ENCODE data around the gene ANKS4B. TPM values are rescaled to one million over a fixed set of nuclear protein-coding genes. Genes with fewer than 3 reads are reported as not detected.
"Not testable (repeated sequence)": the region's sequence is repeated elsewhere in the genome, so short reads cannot be mapped to it uniquely, and the experiment has no call there.

Gene ANKS4B
- total RNA-seq, 4 donors from 2014 or later = not detected

DNA sequence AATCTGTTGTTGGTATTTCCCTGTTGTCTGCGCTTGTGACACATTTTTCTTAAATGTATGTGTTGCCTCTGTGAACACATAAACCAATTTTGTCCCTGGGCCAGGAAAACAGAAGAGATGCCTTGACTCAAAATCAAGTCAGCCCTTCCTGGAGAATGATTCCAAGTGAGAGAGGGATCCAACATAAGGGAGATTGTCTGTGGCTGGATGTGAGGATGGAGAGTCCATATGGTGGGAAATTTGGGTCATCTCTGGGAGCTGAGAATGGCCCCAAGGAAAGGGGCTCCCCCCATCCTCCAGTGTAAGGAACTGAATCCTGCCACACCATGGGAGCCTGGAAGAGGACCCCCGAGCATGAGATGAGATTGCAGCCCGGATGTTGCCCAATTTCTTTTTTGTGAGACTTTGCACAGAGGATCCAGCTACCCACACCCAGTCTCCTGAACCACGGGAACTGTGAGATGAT lies 31.1 kb downstream of the ANKS4B start:
- peaks cover 0 to 10% (median 0%) of the 10 kb centered on the region in 3 donors for H3K4me1 ChIP-seq
- 72 to 82% methylated on average over 4 of the region's 4 CpGs for WGBS, 2 donors
- H3K9me3 ChIP-seq = no peaks in the 10 kb centered on the region
- DNase-seq = no peak
- intact Hi-C loops (cut with DNase I) = no loop called here
- no peaks in the 10 kb centered on the region for H3K36me3 ChIP-seq
- peaks cover 0 to 3% (median 0%) of the 10 kb centered on the region in 4 donors for H3K27me3 ChIP-seq
- no peak for TF ChIP-seq POLR2A (IDR thresholded peaks at IDR 0.05)
- TF ChIP-seq, protein P1, sequence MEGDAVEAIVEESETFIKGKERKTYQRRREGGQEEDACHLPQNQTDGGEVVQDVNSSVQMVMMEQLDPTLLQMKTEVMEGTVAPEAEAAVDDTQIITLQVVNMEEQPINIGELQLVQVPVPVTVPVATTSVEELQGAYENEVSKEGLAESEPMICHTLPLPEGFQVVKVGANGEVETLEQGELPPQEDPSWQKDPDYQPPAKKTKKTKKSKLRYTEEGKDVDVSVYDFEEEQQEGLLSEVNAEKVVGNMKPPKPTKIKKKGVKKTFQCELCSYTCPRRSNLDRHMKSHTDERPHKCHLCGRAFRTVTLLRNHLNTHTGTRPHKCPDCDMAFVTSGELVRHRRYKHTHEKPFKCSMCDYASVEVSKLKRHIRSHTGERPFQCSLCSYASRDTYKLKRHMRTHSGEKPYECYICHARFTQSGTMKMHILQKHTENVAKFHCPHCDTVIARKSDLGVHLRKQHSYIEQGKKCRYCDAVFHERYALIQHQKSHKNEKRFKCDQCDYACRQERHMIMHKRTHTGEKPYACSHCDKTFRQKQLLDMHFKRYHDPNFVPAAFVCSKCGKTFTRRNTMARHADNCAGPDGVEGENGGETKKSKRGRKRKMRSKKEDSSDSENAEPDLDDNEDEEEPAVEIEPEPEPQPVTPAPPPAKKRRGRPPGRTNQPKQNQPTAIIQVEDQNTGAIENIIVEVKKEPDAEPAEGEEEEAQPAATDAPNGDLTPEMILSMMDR (IDR thresholded peaks at IDR 0.05) = no peak
- peak overlapping the region in 2 of 4 donors; percentile 14 to 46 for H3K27ac ChIP-seq
- no peak overlapping the region for H3K4me3 ChIP-seq

DNA sequence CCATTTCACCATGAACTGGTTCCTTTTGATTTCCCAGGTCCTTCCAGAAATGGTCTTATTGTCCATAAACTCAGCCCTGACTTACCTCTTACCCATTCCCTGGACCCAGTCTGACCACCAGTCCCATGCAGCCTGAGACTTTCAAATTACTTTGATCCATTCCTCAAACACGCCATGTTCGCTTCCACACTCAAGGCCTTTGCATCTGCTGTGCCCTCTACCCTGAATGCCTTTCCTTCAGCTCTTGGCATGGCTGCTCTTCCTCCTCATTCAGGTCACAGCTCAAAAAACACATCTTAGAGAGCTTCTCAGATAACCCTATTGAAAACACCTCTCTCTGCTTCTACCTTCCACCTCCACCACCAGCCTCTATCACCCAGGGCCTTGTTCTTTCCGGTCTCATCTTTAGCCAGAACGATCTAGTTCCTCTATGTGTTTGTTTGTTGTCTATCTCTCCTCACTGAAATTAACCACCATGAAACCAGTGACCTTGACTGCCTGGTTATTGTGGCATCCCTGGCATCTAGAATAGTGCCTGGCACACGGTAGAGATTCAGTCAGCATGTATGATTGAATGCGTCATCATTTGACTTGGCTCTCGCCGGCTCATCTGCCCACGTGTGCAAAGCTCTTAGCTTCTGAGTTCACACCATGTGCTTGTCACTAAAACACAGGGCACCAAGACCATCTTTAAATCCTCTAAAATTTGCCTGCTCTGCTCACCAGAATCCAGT lies 31.8 kb downstream of the ANKS4B start:
- WGBS, 2 donors = 78 to 85% methylated on average over 7 to 9 of the region's 9 CpGs
- Histone ChIP-seq H3K27me3 (no peaks in the 10 kb centered on the region), H3K27ac (no peak overlapping the region), H3K4me1 (peaks cover 0 to 10% (median 0%) of the 10 kb centered on the region in 3 donors), H3K4me3 (no peak overlapping the region), H3K36me3 (no peaks in the 10 kb centered on the region), H3K9me3 (no peaks in the 10 kb centered on the region)
- intact Hi-C loops (cut with DNase I) = no loop called here
- no peak for TF ChIP-seq POLR2A (IDR thresholded peaks at IDR 0.05)
- TF ChIP-seq, protein P1 (IDR thresholded peaks at IDR 0.05) = no peak
- no peak for DNase-seq

DNA sequence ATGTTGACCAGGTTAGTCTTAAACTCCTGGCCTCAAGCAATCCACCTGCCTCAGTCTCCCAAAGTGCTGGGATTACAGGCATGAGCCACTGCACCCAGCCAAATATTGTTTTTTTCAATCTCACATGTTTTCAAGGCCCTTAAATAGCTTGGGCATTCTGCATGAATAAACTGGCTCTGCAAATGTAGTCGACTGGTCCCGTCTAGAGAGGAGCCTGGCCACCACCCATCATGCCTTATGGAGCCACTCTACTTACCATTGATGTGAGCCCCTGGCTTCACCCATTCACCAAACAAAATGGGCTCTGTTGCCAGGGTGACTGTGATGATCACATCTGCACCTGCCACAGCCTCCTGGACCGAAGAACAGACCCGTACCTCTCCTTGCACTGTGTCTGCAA lies 33.8 kb downstream of the ANKS4B start:
- no peaks in the 10 kb centered on the region for H3K27me3 ChIP-seq
- no peaks in the 10 kb centered on the region for H3K36me3 ChIP-seq
- H3K27ac ChIP-seq = no peak overlapping the region
- TF ChIP-seq, protein P1 (IDR thresholded peaks at IDR 0.05) = no peak
- no peak for TF ChIP-seq POLR2A (IDR thresholded peaks at IDR 0.05)
- 85 to 88% methylated on average over 4 of the region's 4 CpGs for WGBS, 2 donors
- peaks cover 0 to 10% (median 0%) of the 10 kb centered on the region in 3 donors for H3K4me1 ChIP-seq
- DNase-seq = no peak
- no peak overlapping the region for H3K4me3 ChIP-seq
- H3K9me3 ChIP-seq = no peaks in the 10 kb centered on the region
- intact Hi-C loops (cut with DNase I) = no loop called here

DNA sequence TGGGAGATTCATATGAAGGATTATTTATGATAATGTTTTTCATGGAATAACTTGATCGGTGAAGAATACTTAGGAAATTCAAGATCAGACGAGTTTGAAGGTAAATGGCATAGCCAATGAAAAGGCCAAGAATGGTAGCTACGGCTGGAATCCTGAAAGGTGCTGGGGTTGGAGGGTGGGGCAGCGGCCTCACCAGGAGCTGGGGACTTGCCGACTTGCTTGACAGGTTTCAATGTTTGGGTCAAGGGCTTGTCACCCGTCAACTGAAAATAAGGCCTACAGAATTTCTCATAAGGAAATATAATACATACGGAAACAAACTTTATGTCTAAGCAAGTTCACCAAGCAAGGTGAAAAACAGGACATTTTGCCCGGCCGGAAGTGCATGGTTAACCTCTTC lies 34.7 kb downstream of the ANKS4B start:
- no peaks in the 10 kb centered on the region for H3K9me3 ChIP-seq
- no peak overlapping the region for H3K27ac ChIP-seq
- TF ChIP-seq, protein P1 (IDR thresholded peaks at IDR 0.05) = no peak
- no peak for TF ChIP-seq POLR2A (IDR thresholded peaks at IDR 0.05)
- intact Hi-C loops (cut with DNase I) = no loop called here
- no peak overlapping the region for H3K4me3 ChIP-seq
- peaks cover 0 to under 1% (median 0%) of the 10 kb centered on the region in 4 donors for H3K27me3 ChIP-seq
- WGBS, 2 donors = 78 to 84% methylated on average over 9 of the region's 9 CpGs
- H3K36me3 ChIP-seq = no peaks in the 10 kb centered on the region
- H3K4me1 ChIP-seq = peaks cover 0 to 10% (median 0%) of the 10 kb centered on the region in 3 donors
- no peak for DNase-seq

DNA sequence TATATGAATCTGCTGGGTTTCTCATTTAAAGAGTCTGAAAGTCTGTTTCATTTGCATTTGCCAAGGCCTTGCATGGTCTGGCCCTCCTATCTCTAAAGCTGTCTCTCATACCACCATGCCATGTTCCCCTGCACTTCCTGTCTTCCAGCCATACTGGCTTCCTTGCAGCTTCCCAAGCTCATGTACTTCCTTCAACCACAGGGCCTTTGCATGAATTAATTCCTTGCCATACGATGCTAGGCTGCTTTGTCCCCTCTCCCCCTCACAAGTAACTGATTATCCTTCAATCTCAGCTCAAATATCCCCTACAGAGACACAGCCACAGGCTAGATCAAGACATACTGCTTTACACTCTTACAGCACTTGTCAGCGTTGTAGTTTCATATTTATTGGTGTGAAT lies 38.8 kb downstream of the ANKS4B start:
- no peak overlapping the region for H3K4me3 ChIP-seq
- H3K4me1 ChIP-seq = no peaks in the 10 kb centered on the region
- H3K9me3 ChIP-seq = no peaks in the 10 kb centered on the region
- H3K27me3 ChIP-seq = peaks cover 0 to 38% (median 0%) of the 10 kb centered on the region in 4 donors
- H3K27ac ChIP-seq = no peak overlapping the region
- intact Hi-C loops (cut with DNase I) = loop anchor here (10.0 kb wide), 1 partner anchor 77 kb away; no protein-coding TSS in a partner anchor
- TF ChIP-seq, protein P1 (IDR thresholded peaks at IDR 0.05) = no peak
- no peak for TF ChIP-seq POLR2A (IDR thresholded peaks at IDR 0.05)
- WGBS, 2 donors = 49 to 59% methylated on average over 2 of the region's 2 CpGs
- H3K36me3 ChIP-seq = no peaks in the 10 kb centered on the region
- DNase-seq = no peak

DNA sequence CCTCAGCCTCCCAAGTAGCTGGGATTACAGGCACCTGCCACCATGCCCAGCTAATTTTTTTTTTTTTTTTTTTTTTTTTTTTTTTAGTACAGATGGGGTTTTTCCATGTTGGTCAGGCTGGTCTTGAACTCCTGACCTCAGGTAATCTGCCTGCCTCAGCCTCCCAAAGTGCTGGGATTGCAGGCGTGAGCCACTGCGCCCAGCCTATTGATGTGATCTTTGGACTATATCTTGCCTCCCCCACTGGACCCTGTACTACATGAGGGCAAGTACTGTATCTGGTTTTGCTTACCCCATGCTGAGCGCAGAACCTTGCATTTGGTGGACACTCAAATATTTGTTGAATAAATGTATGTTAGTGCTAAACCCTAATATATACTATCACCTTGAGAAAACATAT lies 39.3 kb downstream of the ANKS4B start:
- not testable (repeated sequence) for H3K4me1 ChIP-seq, H3K9me3 ChIP-seq, H3K27ac ChIP-seq, H3K36me3 ChIP-seq, DNase-seq, H3K4me3 ChIP-seq
- intact Hi-C loops (cut with DNase I) = loop anchor here (10.0 kb wide), 1 partner anchor 78 kb away; no protein-coding TSS in a partner anchor
- H3K27me3 ChIP-seq = peaks cover 0 to 43% (median 0%) of the 10 kb centered on the region in 4 donors
- 90 to 97% methylated on average over 2 to 3 of the region's 3 CpGs for whole genome bisulfite sequencing, 2 donors

Measured in esophagus squamous epithelium (tissue), 5 donors.